ENCODE data around the gene ATRAID. TPM values are rescaled to one million over a fixed set of nuclear protein-coding genes. Genes with fewer than 3 reads are reported as not detected.

Gene ATRAID
- total and polyA plus RNA-seq, 8 donors, result 67.4 to 532 (median 121) TPM

- 2 to 6% (median 4%) methylated on average over 15 to 40 of the region's 40 CpGs for WGBS, 5 donors
- no peak overlapping the region for H3K27ac ChIP-seq
These were observed 50.1 kb downstream of the ATRAID start for GRCh38 chr2:27261926-27262298.

GRCh38 chr2:27262379-27263286 lies 50.8 kb downstream of the ATRAID start, which contains the start of gene SLC30A3:
Gene SLC30A3, minus strand, starts transcription at chr2:27263047. Its CDS starts 141 bp downstream, at chr2:27262906.
- TF ChIP-seq POLR2A (IDR thresholded peaks at IDR 0.05) (no peak), POLR2AphosphoS5 (IDR thresholded peaks at IDR 0.05) (no peak), EP300 (IDR thresholded peaks at IDR 0.05) (no peak)
- TF ChIP-seq, protein P1, sequence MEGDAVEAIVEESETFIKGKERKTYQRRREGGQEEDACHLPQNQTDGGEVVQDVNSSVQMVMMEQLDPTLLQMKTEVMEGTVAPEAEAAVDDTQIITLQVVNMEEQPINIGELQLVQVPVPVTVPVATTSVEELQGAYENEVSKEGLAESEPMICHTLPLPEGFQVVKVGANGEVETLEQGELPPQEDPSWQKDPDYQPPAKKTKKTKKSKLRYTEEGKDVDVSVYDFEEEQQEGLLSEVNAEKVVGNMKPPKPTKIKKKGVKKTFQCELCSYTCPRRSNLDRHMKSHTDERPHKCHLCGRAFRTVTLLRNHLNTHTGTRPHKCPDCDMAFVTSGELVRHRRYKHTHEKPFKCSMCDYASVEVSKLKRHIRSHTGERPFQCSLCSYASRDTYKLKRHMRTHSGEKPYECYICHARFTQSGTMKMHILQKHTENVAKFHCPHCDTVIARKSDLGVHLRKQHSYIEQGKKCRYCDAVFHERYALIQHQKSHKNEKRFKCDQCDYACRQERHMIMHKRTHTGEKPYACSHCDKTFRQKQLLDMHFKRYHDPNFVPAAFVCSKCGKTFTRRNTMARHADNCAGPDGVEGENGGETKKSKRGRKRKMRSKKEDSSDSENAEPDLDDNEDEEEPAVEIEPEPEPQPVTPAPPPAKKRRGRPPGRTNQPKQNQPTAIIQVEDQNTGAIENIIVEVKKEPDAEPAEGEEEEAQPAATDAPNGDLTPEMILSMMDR (IDR thresholded peaks at IDR 0.05), result no peak
- Histone ChIP-seq H3K36me3 (no peaks in the 10 kb centered on the region), H3K27ac (no peak within 1 kb of the TSS), H3K27me3 (peaks cover 33 to 100% (median 73%) of the 10 kb centered on the region in 3 donors), H3K9me3 (no peaks in the 10 kb centered on the region), H3K4me3 (peak within 1 kb of the TSS; percentile 42 to 64 (median 52)), H3K4me1 (peaks cover 35 to 40% (median 39%) of the 10 kb centered on the region in 4 donors)
- 0 to 1% (median 1%) methylated on average over 11 to 96 of the region's 96 CpGs for WGBS, 5 donors
- intact Hi-C loops (cut with DNase I; ENCODE audit: low total_unique reads), result no loop called here
- DNase-seq, result peak; percentile 72 to 80

More at GRCh38 chr2:27261926-27262298, 50.1 kb downstream of the ATRAID start:
- Histone ChIP-seq H3K4me1 (peaks cover 35 to 40% (median 39%) of the 10 kb centered on the region in 4 donors), H3K36me3 (no peaks in the 10 kb centered on the region), H3K4me3 (peak overlapping the region; percentile 42 to 64 (median 52)), H3K9me3 (no peaks in the 10 kb centered on the region), H3K27me3 (peaks cover 34 to 100% (median 80%) of the 10 kb centered on the region in 3 donors)
- no peak for DNase-seq
- intact Hi-C loops (cut with DNase I; ENCODE audit: low total_unique reads), result no loop called here
- TF ChIP-seq EP300 (IDR thresholded peaks at IDR 0.05) (no peak), POLR2A (IDR thresholded peaks at IDR 0.05) (no peak), POLR2AphosphoS5 (IDR thresholded peaks at IDR 0.05) (no peak)
- TF ChIP-seq, protein P1 (IDR thresholded peaks at IDR 0.05), result no peak

- no peaks in the 10 kb centered on the region for H3K36me3 ChIP-seq
- TF ChIP-seq POLR2AphosphoS5 (IDR thresholded peaks at IDR 0.05) (no peak), POLR2A (IDR thresholded peaks at IDR 0.05) (no peak), EP300 (IDR thresholded peaks at IDR 0.05) (no peak)
- TF ChIP-seq, protein P1 (IDR thresholded peaks at IDR 0.05), result no peak
- H3K27me3 ChIP-seq, result peaks cover 23 to 100% (median 66%) of the 10 kb centered on the region in 3 donors
- H3K4me3 ChIP-seq, result peak overlapping the region; percentile 42 to 64 (median 52)
- no peak for DNase-seq
- no peaks in the 10 kb centered on the region for H3K9me3 ChIP-seq
- WGBS, 5 donors, result 1 to 5% (median 3%) methylated on average over 44 to 46 of the region's 46 CpGs
- intact Hi-C loops (cut with DNase I; ENCODE audit: low total_unique reads), result no loop called here
- peaks cover 35 to 40% (median 39%) of the 10 kb centered on the region in 4 donors for H3K4me1 ChIP-seq
- no peak overlapping the region for H3K27ac ChIP-seq
These were observed 51.7 kb downstream of the ATRAID start for GRCh38 chr2:27263287-27264252.

Measured in stomach (tissue), 9 donors.